HFF-Myc (cell line): Measurements from ENCODE around the gene LRMDA.

ENCODE experiments used
- DNase-seq: peaks from one replicate; pipeline ENCODE4 v3.0.0-alpha.2; 2011; ENCODE audit warnings: low read depth; ENCODE audit errors: extremely low read depth
- H3K4me3 ChIP-seq: replicated peaks from 2 replicates; pipeline ENCODE4 v1.5.1; 2011; ENCODE audit warnings: low read depth, mild to moderate bottlenecking, control low read depth, low read length
- CTCF ChIP-seq: IDR thresholded peaks from 2 replicates; pipeline ENCODE4 v1.5.1; 2012; ENCODE audit warnings: mild to moderate bottlenecking, low read depth, low read length, control low read depth; ENCODE audit errors: missing control alignments

LRMDA gene

GRCh38 chr10:76333796-76334195, 902.4 kb downstream of the LRMDA start:
- no peak overlapping the region for H3K4me3 ChIP-seq
- DNase-seq = no peak
- no peak for TF ChIP-seq CTCF

- H3K4me3 ChIP-seq = no peak overlapping the region
- TF ChIP-seq CTCF = no peak
- DNase-seq = no peak
Observed at GRCh38 chr10:76334255-76334654, 902.8 kb downstream of the LRMDA start.

- no peak for TF ChIP-seq CTCF
- no peak overlapping the region for H3K4me3 ChIP-seq
- peak; percentile 76 for DNase-seq
Observed at GRCh38 chr10:76336213-76336963, 905.0 kb downstream of the LRMDA start.

- H3K4me3 ChIP-seq = no peak overlapping the region
- DNase-seq = peak; percentile 67
- no peak for TF ChIP-seq CTCF
Observed at GRCh38 chr10:76337641-76338040, 906.2 kb downstream of the LRMDA start.

- no peak for DNase-seq
- no peak for TF ChIP-seq CTCF
Observed at GRCh38 chr10:76338187-76338586, 906.8 kb downstream of the LRMDA start.

GRCh38 chr10:76341740-76342139, 910.3 kb downstream of the LRMDA start:
- no peak overlapping the region for H3K4me3 ChIP-seq
- TF ChIP-seq CTCF = no peak
- DNase-seq = no peak

More at GRCh38 chr10:76338187-76338586, 906.8 kb downstream of the LRMDA start:
- H3K4me3 ChIP-seq = no peak overlapping the region

GRCh38 chr10:76342996-76343395, 911.6 kb downstream of the LRMDA start:
- H3K4me3 ChIP-seq = no peak overlapping the region
- TF ChIP-seq CTCF = no peak
- DNase-seq = no peak
